Left ventricle myocardium inferior (tissue), 1 donor: ENCODE results near the gene P2RX1. TPM values are rescaled to one million over a fixed set of nuclear protein-coding genes. Genes with fewer than 3 reads are reported as not detected.

Experiments used
- DNase-seq: peaks from one replicate; pipeline ENCODE4 v3.0.0-alpha.2; 2020
- H3K27ac ChIP-seq: fragments of 200-600 bp; replicated peaks from 2 replicates; pipeline ENCODE4 v1.8.0; 2021
- H3K27me3 ChIP-seq: fragments of 200-600 bp; 2 replicates; pipeline ENCODE4 v1.8.0; 2021; ENCODE audit warnings: low read depth
- H3K36me3 ChIP-seq: fragments of 200-600 bp; 2 replicates; pipeline ENCODE4 v1.8.0; 2021
- H3K4me1 ChIP-seq: fragments of 200-600 bp; 2 replicates; pipeline ENCODE4 v1.8.0; 2021
- H3K4me3 ChIP-seq: fragments of 200-600 bp; 2 replicates; pipeline ENCODE4 v1.8.0; 2021; ENCODE audit warnings: mild to moderate bottlenecking, moderate library complexity
- H3K9me3 ChIP-seq: fragments of 200-600 bp; replicated peaks from 2 replicates; pipeline ENCODE4 v1.8.0; 2021
- intact Hi-C: fragments of 100-400 bp; cut with micrococcal nuclease; formaldehyde crosslinking; loops from one replicate; pipeline ENCODE4 v1.11.0; 2022
- total RNA-seq: library from RNA; stranded (reverse); fragmentation: NEBNext Ultra II Directional; extraction: Animal tissue kit (Norgen Biotek cat#: 25700); gene quantifications from one replicate; pipeline ENCODE4 v1.2.1, GENCODE V29; 2021
- TF ChIP-seq, protein P1 (sequence below): fragments of 200-600 bp; IDR thresholded peaks from 2 replicates; pipeline ENCODE4 v1.8.0; 2021; ENCODE audit warnings: antibody characterized with exemption, mild to moderate bottlenecking, borderline replicate concordance
- donor health status: DM: no; HTN: yes; CAD: no; lungs with severe emphysema.

P2RX1 gene
- total RNA-seq, 1 donor from 2014 or later, result 0.55 TPM

DNA sequence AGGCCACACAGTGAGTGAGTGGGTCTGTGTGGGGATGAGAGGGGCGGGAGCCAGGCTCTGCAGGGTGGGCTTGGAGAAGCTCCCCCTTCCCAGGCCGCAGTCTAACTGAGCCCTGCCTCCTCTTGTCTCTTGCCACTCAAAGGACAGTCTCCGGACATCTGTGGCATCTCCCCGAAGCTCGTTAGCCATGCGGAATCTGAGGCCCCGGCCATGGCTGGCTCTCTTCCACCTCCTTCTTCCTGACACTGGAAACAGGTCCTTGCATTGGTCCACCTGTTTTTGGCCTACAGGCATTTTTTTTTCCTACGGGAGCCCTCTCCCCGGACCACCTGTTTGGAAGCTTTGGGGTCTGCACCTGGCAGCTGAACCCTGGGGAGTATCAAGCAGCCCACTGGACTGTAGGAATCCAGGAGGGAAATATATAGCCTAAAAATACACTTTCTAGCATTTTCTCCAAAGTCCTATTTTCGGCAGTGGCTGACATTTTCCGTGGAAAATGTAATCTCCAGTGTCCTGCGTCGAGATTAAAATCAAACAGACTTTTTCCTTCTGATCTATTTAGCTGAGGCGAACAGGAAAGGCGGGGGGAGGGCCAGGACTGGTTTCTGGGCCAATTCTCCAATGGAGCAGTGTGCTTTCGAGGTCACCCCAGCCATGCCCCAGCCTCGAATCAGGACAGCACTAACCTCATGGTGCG lies 38.9 kb upstream of the P2RX1 start:
- TF ChIP-seq, protein P1, sequence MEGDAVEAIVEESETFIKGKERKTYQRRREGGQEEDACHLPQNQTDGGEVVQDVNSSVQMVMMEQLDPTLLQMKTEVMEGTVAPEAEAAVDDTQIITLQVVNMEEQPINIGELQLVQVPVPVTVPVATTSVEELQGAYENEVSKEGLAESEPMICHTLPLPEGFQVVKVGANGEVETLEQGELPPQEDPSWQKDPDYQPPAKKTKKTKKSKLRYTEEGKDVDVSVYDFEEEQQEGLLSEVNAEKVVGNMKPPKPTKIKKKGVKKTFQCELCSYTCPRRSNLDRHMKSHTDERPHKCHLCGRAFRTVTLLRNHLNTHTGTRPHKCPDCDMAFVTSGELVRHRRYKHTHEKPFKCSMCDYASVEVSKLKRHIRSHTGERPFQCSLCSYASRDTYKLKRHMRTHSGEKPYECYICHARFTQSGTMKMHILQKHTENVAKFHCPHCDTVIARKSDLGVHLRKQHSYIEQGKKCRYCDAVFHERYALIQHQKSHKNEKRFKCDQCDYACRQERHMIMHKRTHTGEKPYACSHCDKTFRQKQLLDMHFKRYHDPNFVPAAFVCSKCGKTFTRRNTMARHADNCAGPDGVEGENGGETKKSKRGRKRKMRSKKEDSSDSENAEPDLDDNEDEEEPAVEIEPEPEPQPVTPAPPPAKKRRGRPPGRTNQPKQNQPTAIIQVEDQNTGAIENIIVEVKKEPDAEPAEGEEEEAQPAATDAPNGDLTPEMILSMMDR, result no peak
- Histone ChIP-seq H3K36me3 (no peaks in the 10 kb centered on the region), H3K4me1 (peaks cover 25% of the 10 kb centered on the region), H3K9me3 (no peaks in the 10 kb centered on the region), H3K27ac (peak overlapping the region; percentile 54), H3K4me3 (no peak overlapping the region), H3K27me3 (no peaks in the 10 kb centered on the region)
- no peak for DNase-seq
- intact Hi-C loops, result no loop called here

GRCh38 chr17:3954086-3954485 lies 37.8 kb upstream of the P2RX1 start:
- intact Hi-C loops, result no loop called here
- TF ChIP-seq, protein P1, result no peak
- H3K27ac ChIP-seq, result no peak overlapping the region
- no peaks in the 10 kb centered on the region for H3K36me3 ChIP-seq
- no peaks in the 10 kb centered on the region for H3K9me3 ChIP-seq
- no peak overlapping the region for H3K4me3 ChIP-seq
- H3K4me1 ChIP-seq, result peaks cover 17% of the 10 kb centered on the region
- no peak for DNase-seq
- no peaks in the 10 kb centered on the region for H3K27me3 ChIP-seq

GRCh38 chr17:3953542-3953941 lies 37.3 kb upstream of the P2RX1 start:
- Histone ChIP-seq H3K4me1 (peaks cover 17% of the 10 kb centered on the region), H3K36me3 (no peaks in the 10 kb centered on the region), H3K27ac (no peak overlapping the region), H3K4me3 (no peak overlapping the region), H3K27me3 (no peaks in the 10 kb centered on the region), H3K9me3 (no peaks in the 10 kb centered on the region)
- DNase-seq, result no peak
- intact Hi-C loops, result no loop called here
- TF ChIP-seq, protein P1, result no peak

GRCh38 chr17:3952186-3952585 lies 35.9 kb upstream of the P2RX1 start:
- intact Hi-C loops, result no loop called here

GRCh38 chr17:3951420-3951819 lies 35.2 kb upstream of the P2RX1 start:
- no peak for DNase-seq

More at GRCh38 chr17:3952186-3952585, 35.9 kb upstream of the P2RX1 start:
- Histone ChIP-seq H3K9me3 (no peaks in the 10 kb centered on the region), H3K4me3 (no peak overlapping the region), H3K36me3 (no peaks in the 10 kb centered on the region), H3K27ac (no peak overlapping the region), H3K27me3 (no peaks in the 10 kb centered on the region), H3K4me1 (peaks cover 17% of the 10 kb centered on the region)
- DNase-seq, result no peak
- TF ChIP-seq, protein P1, result no peak

More at GRCh38 chr17:3951420-3951819, 35.2 kb upstream of the P2RX1 start:
- Histone ChIP-seq H3K27ac (no peak overlapping the region), H3K27me3 (no peaks in the 10 kb centered on the region), H3K9me3 (no peaks in the 10 kb centered on the region), H3K4me3 (no peak overlapping the region), H3K36me3 (no peaks in the 10 kb centered on the region), H3K4me1 (peaks cover 17% of the 10 kb centered on the region)
- intact Hi-C loops, result no loop called here
- TF ChIP-seq, protein P1, result no peak
